Measurements from ENCODE around the gene ARHGAP6. TPM values are rescaled to one million over a fixed set of nuclear protein-coding genes. Genes with fewer than 3 reads are reported as not detected.

ARHGAP6 gene
- total and polyA plus RNA-seq, 9 of the 15 experiments (the other 6 are each of a cell fraction or from before 2014, with no cell fraction given): 12.5 to 63.6 (median 41.8) TPM

- Histone ChIP-seq H3K4me2 (ENCODE audit: insufficient read depth, low read length) (no peak overlapping the region), H3K9me1 (ENCODE audit: control insufficient read depth, insufficient read depth, low read length) (no peaks in the 10 kb centered on the region), H3K79me2 (ENCODE audit: control insufficient read depth, insufficient read depth, low read length) (no peaks in the 10 kb centered on the region), H3K27me3 (ENCODE audit: control insufficient read depth in 2 of 2, insufficient read depth in 2 of 2, low read length in 2 of 2) (no peaks in the 10 kb centered on the region), H3K9me3 (replicated peaks; ENCODE audit: control insufficient read depth, insufficient read depth, low read depth, low read length) (no peaks in the 10 kb centered on the region), H3K4me3 (no peak overlapping the region), H3K9ac (ENCODE audit: insufficient read depth in 1 of 2, low read depth in 2 of 2, low read length in 2 of 2) (no peak overlapping the region), H3K4me1 (replicated peaks in 1 of 2; ENCODE audit: control insufficient read depth in 2 of 2, insufficient read depth in 2 of 2, low read length in 2 of 2) (no peaks in the 10 kb centered on the region), H3K27ac (ENCODE audit: extremely low read depth, low read depth, low read length) (no peak overlapping the region), H3K36me3 (ENCODE audit: control insufficient read depth, insufficient read depth, low read length) (peaks cover 83% of the 10 kb centered on the region), H2AFZ (ENCODE audit: low read depth, low read length) (no peak overlapping the region), H4K20me1 (replicated peaks; ENCODE audit: control insufficient read depth, insufficient read depth, low read length) (no peaks in the 10 kb centered on the region)
- no TSS peak for BruUV-seq (replicated peaks)
- TF ChIP-seq RBBP5 (IDR thresholded peaks at IDR 0.05; ENCODE audit: borderline replicate concordance, insufficient read depth, low read length, poor library complexity, severe bottlenecking) (no peak), SREBF1 (IDR thresholded peaks at IDR 0.05; ENCODE audit: borderline replicate concordance, low read depth, low read length) (no peak), ZNF311 (CRISPR knock-in tag; IDR thresholded peaks at IDR 0.05) (no peak)
- ATAC-seq (no peak), DNase-seq (ENCODE audit: extremely low read depth in 1 of 4, low spot score in 3 of 4) (no peak), FAIRE-seq (no peak)
- intact Hi-C loops (cut with micrococcal nuclease) (no loop called here), in situ Hi-C loops (cut with MboI) (no loop called here)
- CTCF ChIA-PET (ENCODE audit: low intra/inter-chr PET ratio): no interaction called here
- POLR2A ChIA-PET: interaction anchor here (0.6 to 1.8 kb wide), 4 partner anchors 10 to 451 kb away, joined by 3 to 8 read pairs (median 4); no protein-coding TSS in a partner anchor
- 93% methylated on average over 4 of the region's 4 CpGs for WGBS (ENCODE audit: insufficient coverage, low coverage, missing lambda C conversion rate)
Observed at GRCh38 chrX:11172415-11172814, 493.3 kb downstream of the ARHGAP6 start.

- no peak overlapping the region for H3K4me3 ChIP-seq
- H2AFZ ChIP-seq (ENCODE audit: low read depth, low read length): no peak overlapping the region
- in situ Hi-C loops (cut with MboI) (no loop called here), intact Hi-C loops (cut with micrococcal nuclease) (no loop called here)
- no peaks in the 10 kb centered on the region for H4K20me1 ChIP-seq (replicated peaks; ENCODE audit: control insufficient read depth, insufficient read depth, low read length)
- ATAC-seq (no peak), DNase-seq (ENCODE audit: extremely low read depth in 1 of 4, low spot score in 3 of 4) (no peak), FAIRE-seq (no peak)
- BruUV-seq (replicated peaks): no TSS peak
- H3K4me1 ChIP-seq (replicated peaks in 1 of 2; ENCODE audit: control insufficient read depth in 2 of 2, insufficient read depth in 2 of 2, low read length in 2 of 2): no peaks in the 10 kb centered on the region
- CTCF ChIA-PET (ENCODE audit: low intra/inter-chr PET ratio): no interaction called here
- no peak overlapping the region for H3K27ac ChIP-seq (ENCODE audit: extremely low read depth, low read depth, low read length)
- 88% methylated on average over 4 of the region's 4 CpGs for WGBS (ENCODE audit: insufficient coverage, low coverage, missing lambda C conversion rate)
- H3K9ac ChIP-seq (ENCODE audit: insufficient read depth in 1 of 2, low read depth in 2 of 2, low read length in 2 of 2): no peak overlapping the region
- POLR2A ChIA-PET: interaction anchor here (0.6 to 0.7 kb wide), 2 partner anchors 14 to 101 kb away, joined by 3 read pairs; no protein-coding TSS in a partner anchor
- no peaks in the 10 kb centered on the region for H3K9me1 ChIP-seq (ENCODE audit: control insufficient read depth, insufficient read depth, low read length)
- no peak overlapping the region for H3K4me2 ChIP-seq (ENCODE audit: insufficient read depth, low read length)
- peaks cover 84% of the 10 kb centered on the region for H3K36me3 ChIP-seq (ENCODE audit: control insufficient read depth, insufficient read depth, low read length)
- no peaks in the 10 kb centered on the region for H3K9me3 ChIP-seq (replicated peaks; ENCODE audit: control insufficient read depth, insufficient read depth, low read depth, low read length)
- no peaks in the 10 kb centered on the region for H3K27me3 ChIP-seq (ENCODE audit: control insufficient read depth in 2 of 2, insufficient read depth in 2 of 2, low read length in 2 of 2)
- H3K79me2 ChIP-seq (ENCODE audit: control insufficient read depth, insufficient read depth, low read length): no peaks in the 10 kb centered on the region
- TF ChIP-seq ZNF79 (CRISPR knock-in tag; IDR thresholded peaks at IDR 0.05; ENCODE audit: low read depth): no peak
- no peak for TF ChIP-seq KDM4B (IDR thresholded peaks at IDR 0.05; ENCODE audit: borderline replicate concordance in 2 of 2, low read depth in 1 of 2)
- TF ChIP-seq RBM15 (IDR thresholded peaks at IDR 0.05; ENCODE audit: insufficient read depth, low read length): no peak
- no peak for TF ChIP-seq NR4A1 (CRISPR knock-in tag; IDR thresholded peaks at IDR 0.05)
- TF ChIP-seq NR4A1 (tag; IDR thresholded peaks at IDR 0.05): no peak
- no peak for TF ChIP-seq ELK3 (CRISPR knock-in tag; IDR thresholded peaks at IDR 0.05)
- TF ChIP-seq BRCA1 (IDR thresholded peaks at IDR 0.05): no peak
- no peak for TF ChIP-seq BRCA1 (CRISPR knock-in tag; IDR thresholded peaks at IDR 0.05)
- TF ChIP-seq ZKSCAN3 (CRISPR knock-in tag; IDR thresholded peaks at IDR 0.05): no peak
- TF ChIP-seq ILF3 (IDR thresholded peaks at IDR 0.05; ENCODE audit: borderline replicate concordance): no peak
- no peak for TF ChIP-seq MTA1 (IDR thresholded peaks at IDR 0.05; ENCODE audit: borderline replicate concordance)
- no peak for TF ChIP-seq SIN3A (IDR thresholded peaks at IDR 0.05; ENCODE audit: borderline replicate concordance in 2 of 2, control insufficient read depth in 1 of 2, low read depth in 2 of 2, low read length in 2 of 2)
- no peak for TF ChIP-seq ZKSCAN8 (CRISPR knock-in tag; IDR thresholded peaks at IDR 0.05)
- TF ChIP-seq CBX8 (IDR thresholded peaks at IDR 0.05; ENCODE audit: borderline replicate concordance, extremely low read depth, low read depth, low read length, poor library complexity, severe bottlenecking): no peak
Observed at GRCh38 chrX:11171956-11172355, 493.8 kb downstream of the ARHGAP6 start.
